ENCODE results near the gene CFAP97.

Gene CFAP97

DNA sequence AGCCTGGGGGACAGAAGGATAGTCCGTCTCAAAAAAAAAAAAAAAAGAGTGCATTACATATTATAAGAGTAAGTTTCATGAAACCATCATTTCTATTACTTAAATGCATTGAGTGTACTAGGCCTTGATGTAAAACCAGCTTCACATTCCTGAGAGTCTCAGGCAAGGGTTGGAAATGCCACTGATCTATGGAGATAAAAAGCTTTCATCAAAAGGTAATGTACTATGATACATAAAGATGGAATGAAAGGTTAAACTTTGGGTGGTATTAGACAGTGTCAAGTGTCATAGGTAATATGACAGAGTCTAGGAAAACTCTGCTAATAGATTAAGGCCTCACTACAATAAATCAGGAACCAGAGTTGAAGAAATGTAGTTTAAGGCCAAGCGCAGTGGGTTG, 7.4 kb downstream of the CFAP97 start:
- no peak for DNase-seq

DNA sequence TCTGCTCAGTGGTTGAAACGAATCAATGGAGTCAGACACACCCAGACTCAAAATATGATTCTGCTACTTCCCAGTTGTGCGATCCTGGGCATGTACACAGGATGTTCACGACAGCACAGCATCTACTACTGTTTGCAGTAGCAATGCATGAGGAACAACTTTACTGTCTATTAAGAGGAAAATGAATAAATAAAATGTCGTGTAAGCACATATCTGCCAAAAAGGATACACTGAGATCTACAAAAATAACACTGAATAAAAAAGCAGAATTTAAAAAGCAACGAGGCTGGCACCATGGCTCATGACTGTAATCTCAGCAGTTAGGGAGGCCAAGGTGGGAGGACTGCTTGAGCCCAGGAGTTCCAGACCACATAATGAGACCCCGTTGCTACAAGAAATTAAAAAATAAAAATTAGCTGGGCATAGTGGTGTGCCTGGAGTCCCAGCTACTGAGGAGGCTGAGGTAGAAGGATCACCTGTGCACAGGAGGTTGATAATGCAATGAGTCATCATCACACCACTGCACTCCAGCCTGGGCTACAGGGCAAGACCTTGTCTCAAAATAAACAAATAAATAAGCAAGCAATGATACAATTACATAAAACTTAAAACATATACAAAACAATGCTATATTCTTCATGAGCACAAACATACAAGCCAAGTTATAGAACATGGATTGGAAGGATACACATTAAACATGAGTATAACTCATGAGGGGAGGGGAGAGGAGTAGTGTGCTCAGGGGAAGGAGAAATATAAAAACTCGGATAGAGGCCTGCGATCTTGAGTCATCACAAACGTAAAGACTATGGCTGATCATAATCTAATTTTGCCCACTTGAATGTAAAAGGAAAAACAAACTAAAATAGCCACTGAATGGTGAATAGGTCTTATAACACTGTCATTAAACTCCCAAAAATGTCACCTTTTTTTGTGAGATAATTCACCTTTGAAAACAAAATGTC, 8.6 kb downstream of the CFAP97 start:
- DNase-seq = no peak

DNA sequence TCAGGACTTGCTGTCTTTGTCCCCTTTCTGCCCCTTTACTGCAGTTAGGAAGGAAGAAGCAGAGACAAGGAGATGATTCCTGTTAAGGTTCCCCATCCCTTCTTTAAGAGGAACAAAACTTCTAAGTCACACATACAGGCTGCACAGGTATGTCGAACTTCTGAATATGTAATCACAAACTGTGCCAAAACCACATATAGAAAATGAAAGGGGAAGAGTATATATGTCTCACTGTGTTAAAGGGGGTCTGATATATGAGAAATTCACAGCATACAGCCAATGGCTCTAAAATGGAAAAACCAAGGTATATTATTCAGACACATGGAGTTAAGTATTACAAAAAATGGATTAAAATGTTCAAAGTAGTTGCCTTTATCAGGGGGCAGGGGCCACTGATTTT, 11.7 kb downstream of the CFAP97 start:
- DNase-seq = no peak

DNA sequence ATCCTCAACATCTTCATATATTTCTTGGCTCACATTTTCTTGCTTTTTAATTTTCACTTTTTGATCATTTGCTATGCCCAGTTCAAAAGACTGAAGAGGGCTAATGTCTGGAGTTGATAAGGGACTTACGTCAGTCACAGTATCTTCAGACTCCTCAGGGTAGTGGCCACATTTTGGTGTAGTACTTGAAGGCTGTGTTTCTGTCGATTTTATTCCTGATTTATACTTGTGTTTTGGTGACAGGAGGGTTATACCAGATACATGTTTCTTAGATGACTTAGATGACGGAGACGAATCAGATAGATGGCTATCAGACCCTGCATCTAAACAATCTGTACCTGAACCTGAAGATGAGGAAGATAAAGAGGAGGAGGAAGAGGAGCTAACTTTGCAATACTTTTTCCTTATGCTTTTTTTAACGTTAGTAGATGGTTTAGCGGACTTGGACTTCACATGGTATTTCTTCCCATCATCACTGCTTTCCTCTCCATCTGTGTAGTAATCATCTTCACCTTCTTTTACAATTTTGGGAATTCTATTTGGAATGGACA, 13.4 kb downstream of the CFAP97 start:
- DNase-seq = no peak

DNA sequence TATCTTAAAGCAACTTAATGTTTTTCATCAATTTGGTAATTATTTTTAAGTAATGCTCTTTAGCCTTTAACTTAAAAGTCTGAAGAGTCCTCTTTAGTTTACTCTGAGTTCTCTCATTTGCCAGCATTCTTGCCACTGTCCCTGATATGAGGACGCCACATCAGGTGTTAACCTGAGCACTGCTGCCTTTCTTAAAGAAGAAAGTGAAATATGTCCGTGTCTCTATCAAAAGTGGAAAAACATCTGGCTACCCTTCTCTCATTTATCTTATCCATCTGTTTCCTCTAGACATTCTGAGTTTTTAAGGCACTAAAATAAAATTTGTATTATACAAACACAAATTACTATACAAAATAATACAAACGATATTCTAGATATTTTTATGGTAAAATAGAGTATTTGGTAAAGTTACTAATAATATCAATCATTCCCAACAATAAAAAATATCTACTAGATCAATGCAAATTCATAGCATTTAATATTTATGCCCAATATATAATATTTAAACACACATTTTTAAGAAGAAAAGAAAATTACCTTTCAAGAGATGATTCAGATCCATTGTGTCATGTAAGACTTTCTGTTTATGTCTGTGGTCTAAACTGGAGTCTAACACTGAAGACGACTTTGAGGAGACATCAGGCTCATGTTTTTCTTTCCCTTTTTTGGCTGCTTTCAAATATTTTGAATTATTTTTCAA, 14.0 kb downstream of the CFAP97 start:
- DNase-seq = no peak

DNA sequence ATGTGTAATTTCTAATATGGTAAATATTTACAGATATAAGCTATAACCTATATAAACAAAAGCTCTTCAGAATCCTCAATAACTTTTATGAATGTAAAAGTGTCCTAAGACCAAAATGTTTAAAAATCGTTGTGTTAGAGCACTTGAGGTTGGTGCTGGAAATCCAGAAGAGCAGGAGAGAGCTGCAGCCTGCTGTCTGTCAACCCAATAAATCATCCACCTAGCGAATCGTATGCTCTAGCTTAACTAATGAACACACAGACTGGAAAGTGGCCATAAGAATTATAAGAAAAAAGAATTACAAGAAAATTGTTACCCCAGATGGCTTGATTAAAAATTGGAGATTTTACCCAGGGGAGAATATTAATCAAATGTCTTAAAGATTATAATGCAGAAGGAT, 17.0 kb downstream of the CFAP97 start:
- DNase-seq = no peak

DNA sequence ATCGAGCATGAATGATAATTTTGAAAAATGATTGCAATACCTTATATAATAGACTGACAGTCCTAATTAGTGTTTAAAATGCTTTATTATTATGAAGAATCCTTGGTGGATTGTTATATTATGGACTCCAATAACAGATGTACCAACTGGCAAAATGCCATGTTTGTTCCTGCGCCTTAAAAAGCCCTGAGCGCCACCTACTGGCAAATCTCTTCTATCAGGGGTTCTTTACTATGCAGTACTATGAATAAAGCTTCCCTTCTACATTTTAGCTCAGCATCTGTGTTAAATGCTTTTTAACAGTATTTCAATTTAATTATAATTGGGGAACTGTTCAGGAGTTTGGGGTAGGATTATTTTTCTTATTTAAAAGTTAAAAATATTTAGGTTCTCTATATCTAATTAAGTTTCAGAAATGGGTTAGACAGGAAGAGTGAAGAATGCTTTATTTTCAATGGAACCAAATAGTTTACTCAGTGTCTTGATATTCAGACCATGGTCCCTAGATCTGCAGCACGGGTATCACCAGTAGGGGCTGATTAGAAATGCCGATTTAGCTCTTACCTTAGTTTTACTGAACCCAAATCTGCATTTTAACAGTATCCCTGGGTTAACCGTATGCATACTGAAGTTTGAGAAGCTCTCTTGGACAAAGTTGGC, 20.0 kb downstream of the CFAP97 start:
- DNase-seq = peak; percentile 83

DNA sequence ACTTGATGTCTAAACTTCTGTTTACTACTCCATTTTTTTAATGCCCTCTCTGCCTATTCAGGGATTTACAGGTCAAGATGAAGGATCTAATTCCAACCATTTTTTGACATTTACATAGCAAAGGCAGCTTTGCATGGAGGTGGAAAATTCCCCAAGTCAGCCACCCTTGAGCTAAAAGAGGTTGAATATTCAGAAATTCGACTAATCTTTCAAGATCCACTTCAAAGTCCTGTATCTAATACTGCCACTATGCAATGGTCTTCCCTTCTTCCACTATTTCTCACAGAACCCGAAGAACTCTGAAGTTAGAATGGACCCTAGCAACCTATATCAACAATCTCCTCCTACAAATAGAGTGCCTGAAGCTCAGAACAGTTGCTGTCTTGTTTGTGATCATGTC, 21.6 kb downstream of the CFAP97 start:
- no peak for DNase-seq

DNA sequence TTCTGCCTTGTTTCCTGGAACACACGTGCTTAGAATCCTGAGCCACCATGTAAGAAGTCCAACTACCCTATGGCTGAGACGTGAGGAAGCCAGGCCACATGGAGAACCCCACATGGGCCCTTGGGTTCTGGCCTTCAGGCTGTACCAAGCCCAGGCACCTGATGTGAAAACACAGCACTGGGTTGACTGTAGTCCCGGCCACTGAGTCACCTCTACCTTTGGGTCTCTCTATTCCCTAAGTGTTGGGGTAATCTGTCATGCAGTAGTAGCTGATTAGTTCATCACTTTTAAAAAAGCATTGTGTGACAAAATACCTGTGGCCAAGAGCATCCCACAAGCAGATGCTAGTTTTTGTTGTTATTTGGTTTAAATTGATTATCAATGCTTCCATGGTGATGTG, 24.3 kb downstream of the CFAP97 start:
- DNase-seq = no peak

DNA sequence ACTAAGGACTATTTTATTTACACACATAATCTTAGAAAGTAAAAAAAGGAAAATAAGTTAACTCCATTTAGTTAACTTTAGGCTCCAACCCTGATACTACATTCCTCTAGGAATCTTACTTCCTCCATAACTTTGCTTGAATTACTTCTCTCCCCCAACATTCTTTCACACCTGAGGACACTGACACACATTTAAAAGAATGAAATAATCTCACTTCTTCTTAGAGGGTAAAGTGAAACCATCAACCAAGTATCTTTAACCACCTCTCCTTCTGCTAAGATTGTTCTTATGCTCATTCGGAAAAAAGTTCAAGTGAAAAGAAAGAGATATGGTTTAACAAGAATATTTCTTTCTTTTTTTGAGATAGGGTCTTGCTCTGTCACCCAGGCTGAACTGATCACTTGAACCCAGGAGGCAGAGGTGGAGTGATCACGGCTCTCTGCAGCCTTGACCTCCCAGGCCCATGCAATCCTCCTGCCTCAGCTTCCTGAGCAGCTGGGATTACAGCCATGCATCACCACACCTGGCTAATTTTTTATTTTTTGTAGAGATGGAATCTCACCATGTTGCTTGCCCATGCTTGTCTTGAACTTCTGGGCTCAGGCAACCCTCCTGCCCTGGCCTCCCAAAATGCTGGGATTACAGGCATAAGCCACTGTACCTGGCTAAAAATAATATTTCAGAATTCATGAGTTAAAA, 32.3 kb downstream of the CFAP97 start:
- no peak for DNase-seq

DNA sequence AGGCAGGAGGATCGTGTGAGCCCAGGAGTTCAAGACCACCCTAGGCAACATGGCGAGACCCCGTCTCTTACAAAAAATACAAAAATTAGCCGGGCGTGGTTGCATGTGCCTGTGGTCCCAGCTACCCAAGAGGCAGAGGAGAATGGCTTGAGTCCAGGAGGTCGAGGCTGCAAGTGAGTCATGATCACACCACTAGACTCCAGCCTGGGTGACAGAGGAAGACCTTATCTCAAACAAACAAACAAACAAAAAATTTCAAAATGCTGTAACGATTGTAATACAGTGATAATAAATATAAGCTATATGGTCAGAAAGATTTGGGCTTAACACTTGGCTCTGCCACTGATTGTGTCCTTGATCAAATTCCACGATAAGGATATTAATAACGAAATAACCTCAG, 36.6 kb downstream of the CFAP97 start:
- no peak for DNase-seq

DNA sequence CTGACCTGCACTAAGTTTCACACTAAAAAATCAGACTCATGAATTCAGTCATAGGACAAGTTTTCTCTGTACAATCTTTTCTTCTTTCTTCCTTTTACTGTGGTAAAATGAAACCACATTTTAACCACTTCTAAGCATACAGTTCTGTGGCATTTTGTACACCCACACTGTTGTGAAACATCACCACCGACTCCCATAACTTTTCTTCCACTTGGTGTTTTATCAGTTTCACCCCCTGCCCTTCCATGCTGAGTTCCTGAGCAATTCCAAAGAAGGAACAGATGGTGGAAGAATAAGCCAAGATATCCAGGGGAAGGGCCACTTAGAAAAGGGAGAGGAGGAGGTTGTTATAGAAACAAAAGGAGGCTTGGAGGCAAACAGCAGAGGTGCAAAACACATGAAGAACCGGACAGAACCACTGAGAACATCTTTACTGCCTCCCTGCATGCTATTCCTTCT, 38.2 kb downstream of the CFAP97 start:
- DNase-seq = no peak

DNA sequence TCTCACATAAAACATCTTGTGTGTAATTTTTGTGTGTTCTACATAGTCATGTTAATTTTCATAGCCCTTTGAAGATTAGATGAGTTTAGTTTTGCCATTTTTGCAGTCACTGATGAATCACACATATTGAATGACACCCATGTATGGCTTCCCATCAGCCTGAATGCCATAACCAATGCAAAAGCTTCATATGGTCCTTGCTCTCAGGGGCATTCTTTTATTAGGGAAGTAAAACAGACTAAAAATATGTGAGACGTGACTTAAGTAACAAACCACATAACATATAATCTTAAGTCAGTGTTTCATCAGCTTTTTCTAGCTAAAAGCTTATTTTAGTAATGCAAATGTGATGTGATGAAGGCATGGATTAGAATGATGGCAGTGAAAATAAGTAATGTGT, 52.5 kb downstream of the CFAP97 start:
- no peak for DNase-seq

DNA sequence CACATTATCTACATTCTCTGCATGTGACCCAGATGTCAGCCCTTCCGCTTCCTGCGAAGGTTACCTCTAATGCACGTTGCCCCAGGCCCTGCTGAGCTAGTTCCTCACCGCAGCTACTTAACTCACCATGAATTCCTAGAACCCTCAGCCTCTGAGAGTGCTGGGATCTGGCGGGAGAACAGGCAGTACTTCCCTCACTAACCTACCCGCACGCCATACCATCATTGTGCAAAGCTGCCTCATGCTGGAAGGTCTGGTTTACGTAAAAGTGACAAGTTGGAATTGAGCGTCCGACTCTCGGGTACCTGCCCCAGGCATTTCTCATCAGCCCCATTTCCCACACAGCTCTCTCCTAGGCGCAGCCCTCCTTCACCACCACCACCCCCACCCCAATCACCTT, 54.4 kb downstream of the CFAP97 start:
- no peak for DNase-seq

DNA sequence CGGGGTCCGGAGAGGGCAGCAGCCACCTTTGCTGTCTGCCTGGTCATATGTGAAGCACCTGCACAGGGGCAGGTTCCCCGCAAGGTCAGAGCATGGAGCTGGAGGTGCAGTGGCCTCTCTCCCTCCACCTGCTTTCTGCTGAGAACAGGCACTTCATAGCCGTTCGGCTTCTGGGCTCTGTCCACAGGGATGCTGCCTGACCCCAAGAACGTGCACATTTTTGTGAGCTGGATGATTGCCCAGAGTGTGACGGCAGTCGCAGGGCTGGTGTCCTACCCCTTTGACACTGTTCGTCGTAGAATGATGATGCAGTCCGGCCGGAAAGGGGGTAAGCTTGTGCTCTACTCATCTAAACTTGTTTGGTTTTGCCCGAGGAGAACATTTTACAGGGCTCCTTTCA, 58.2 kb downstream of the CFAP97 start:
- no peak for DNase-seq

DNA sequence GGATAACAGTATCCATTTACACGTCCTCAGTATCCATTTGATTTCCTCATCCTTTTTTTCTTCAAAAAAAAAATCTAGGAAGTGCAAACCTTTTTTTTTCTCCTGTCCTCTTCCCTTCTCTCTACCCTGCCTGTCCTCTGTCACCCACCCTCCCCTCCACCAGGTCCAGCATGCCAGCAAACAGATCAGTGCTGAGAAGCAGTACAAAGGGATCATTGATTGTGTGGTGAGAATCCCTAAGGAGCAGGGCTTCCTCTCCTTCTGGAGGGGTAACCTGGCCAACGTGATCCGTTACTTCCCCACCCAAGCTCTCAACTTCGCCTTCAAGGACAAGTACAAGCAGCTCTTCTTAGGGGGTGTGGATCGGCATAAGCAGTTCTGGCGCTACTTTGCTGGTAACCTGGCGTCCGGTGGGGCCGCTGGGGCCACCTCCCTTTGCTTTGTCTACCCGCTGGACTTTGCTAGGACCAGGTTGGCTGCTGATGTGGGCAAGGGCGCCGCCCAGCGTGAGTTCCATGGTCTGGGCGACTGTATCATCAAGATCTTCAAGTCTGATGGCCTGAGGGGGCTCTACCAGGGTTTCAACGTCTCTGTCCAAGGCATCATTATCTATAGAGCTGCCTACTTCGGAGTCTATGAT, 59.1 kb downstream of the CFAP97 start:
- no peak for DNase-seq

DNA sequence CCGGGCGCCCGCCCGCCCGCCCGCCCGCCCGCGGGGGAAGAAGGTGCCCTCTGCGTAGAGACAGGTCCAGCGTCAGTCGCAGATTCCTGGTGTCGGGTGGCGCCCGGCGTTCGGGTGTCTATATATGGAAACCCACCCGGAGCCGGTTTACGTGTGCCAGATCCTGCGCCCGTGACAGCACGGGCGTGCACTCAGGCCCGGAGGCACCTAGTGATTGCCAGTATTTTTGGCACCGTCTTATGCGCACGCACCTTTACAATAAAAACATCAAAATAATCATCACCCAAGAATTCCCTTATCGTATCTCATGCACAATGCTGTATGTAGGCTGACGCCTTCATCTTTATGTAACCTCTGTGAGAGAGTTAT, 60.2 kb downstream of the CFAP97 start:
- DNase-seq = peak; percentile 42

DNA sequence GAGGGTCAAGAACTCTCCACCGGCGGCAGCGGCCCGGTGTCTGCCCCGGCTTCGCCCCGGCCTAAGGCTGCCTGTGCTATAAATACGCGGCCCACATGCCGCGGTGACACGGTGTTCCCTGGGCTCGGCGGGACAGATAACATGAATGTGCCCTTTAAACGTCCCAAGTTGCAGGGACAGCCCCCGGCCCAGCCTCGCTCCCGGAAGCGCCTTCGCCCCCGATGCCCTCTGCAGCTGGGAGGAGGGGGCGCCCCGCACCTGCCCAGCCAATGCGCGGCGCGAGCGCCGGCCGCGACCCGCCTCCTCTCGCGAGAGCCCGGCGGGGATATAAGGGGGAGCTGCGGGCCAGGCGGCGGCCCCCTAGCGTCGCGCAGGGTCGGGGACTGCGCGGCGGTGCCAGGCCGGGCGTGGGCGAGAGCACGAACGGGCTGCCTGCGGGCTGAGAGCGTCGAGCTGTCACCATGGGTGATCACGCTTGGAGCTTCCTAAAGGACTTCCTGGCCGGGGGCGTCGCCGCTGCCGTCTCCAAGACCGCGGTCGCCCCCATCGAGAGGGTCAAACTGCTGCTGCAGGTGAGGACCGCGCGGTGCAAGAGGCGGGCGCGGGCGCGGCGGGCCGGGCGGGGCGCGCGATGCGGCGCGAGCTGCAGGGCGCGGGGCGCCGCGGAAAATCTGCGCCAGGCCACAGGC, 60.7 kb downstream of the CFAP97 start, which contains the start of gene SLC25A4:
SLC25A4 (plus strand) TSS at position 355 of the 689 bp plus-strand sequence; CDS start at position 462, 107 bp downstream.
- peak; percentile 89 for DNase-seq

DNA sequence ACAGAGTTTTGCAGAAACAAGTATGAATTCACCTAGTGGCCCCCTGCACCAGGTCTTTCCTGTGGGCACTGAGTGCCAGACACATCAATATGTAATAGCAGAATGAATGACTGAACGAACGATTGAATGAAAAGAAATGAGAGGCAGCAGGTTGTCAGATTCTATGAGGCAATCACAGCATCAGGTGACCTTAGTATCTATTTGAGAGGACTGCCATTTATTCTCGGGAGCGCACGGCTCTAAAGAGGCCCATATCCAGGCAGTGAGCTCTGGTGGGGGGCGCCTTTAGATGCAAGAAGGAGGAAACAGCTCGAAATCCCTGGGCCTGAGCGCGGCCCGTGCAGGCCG, 61.3 kb downstream of the CFAP97 start:
- no peak for DNase-seq

DNA sequence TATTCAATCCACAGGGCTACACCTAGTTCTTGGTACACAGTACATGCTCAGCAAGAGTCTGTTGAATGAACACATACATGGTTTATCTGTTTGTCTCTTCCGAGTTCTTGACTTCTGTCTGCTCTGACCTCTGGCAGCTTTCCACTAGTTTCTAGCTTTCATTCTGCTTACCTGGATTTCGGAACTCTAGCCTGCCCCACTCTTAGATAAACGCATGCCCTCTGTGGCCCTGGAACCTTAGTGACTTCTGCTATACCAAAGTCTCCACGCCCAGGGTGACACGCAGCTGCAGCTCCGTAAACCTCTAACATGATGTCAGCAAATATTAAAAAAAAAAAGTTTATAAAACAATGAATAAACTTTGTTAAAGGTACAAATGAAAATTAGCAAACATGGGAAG, 62.0 kb downstream of the CFAP97 start:
- DNase-seq = no peak

DNA sequence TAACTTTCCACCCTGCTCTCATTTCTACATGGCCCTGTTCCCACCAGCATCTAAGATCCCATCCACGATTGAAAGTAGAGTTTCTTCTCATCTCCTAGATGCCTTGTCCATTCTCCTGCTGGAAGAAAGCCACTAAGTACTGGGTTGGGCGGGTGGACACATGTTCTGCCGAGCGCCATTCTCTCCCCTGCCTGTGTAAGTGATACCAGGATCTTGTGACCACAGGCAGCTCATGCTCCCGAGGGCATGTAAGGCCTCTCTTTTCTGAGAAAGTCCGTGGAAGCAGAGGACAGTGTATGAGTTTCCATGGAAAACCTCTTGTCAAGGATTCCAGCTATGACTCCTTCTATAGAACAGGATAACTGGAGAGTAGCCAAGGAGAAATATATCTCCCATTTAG, 64.1 kb downstream of the CFAP97 start:
- DNase-seq = no peak

DNA sequence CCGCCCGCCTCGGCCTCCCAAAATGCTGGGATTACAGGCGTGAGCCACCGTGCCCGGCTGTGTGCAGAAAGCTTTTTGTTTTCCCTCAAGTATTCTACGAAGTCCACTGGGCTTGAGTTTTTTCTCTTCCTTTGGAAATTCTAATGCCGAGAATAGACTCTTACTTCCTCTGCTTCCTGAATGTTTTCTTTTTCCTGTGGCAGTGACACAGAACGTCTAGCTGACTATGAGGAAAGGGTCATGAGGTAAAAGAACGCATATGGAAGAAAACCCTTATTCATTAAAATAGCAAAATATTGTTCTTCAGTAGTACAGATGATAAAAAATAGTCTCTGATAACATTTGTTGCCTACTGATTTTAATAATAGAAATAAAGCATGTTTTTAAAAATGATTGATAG, 65.6 kb downstream of the CFAP97 start:
- DNase-seq = no peak
